OCI-M1 (cell line): ENCODE data around the gene NOTUM.
"Not testable (repeated sequence)": the region's sequence is repeated elsewhere in the genome, so short reads cannot be mapped to it uniquely, and the experiment has no call there.

Experiments used
- DNase-seq: peaks from one replicate; lab custom pipeline; 2025; lab: John Stamatoyannopoulos, UW

The NOTUM gene

DNA sequence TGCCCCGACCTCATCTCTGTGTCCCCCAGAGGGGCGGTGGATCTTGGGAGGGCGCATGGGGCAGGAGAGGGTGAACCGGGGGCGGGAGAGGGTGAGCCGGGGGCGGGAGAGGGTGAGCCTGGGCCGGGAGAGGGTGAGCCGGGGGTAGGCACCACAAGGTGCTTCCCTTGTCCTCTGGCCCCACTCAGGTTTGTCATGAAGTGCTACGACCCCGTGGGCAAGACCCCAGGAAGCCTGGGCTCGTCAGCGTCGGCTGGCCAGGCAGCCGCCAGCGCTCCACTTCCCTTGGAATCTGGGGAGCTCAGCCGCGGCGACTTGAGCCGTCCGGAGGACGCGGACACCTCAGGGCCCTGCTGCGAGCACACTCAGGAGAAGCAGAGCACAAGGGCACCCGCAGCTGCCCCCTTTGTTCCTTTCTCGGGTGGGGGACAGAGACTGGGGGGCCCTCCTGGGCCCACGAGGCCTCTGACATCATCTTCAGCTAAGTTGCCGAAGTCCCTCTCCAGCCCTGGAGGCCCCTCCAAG, 35.3 kb upstream of the NOTUM start:
- no peak for DNase-seq

DNA sequence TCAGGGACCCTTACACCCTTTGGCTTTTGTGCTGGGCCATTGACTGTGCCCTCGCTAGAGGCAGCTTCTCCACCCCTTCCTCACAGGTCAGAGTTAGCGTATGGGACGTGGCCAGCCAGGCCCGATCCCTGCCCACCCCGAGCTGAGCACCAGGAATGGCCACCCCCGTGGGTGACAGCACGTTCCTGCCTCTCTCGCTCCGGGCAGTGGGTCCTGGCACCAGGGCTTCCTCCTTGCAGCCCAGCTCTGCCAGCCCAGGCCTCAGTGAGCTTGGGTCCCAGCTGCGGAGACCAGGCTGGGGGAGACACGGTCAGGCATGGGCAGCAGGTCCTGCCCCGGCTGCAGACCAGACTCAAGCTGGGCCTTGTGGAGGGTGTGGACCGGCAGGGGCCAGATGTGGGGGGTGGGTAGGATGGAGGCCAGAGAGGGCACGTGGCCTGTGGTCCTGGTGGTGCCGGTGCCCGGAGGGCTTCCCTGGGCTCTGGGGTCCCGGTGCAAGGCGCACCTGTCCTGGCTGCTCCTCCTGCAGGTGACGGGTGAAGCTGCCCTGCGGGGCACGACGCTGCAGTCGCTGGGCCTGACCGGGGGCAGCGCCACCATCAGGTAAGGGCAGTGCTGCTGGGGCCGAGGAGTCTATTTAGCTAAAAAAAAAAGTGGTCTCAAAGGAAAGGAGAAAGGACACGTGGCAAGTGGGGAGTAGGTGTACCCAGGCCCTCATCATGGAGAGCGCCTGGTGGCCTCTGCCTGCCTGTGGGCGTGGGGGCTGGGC, 34.7 kb upstream of the NOTUM start:
- no peak for DNase-seq

DNA sequence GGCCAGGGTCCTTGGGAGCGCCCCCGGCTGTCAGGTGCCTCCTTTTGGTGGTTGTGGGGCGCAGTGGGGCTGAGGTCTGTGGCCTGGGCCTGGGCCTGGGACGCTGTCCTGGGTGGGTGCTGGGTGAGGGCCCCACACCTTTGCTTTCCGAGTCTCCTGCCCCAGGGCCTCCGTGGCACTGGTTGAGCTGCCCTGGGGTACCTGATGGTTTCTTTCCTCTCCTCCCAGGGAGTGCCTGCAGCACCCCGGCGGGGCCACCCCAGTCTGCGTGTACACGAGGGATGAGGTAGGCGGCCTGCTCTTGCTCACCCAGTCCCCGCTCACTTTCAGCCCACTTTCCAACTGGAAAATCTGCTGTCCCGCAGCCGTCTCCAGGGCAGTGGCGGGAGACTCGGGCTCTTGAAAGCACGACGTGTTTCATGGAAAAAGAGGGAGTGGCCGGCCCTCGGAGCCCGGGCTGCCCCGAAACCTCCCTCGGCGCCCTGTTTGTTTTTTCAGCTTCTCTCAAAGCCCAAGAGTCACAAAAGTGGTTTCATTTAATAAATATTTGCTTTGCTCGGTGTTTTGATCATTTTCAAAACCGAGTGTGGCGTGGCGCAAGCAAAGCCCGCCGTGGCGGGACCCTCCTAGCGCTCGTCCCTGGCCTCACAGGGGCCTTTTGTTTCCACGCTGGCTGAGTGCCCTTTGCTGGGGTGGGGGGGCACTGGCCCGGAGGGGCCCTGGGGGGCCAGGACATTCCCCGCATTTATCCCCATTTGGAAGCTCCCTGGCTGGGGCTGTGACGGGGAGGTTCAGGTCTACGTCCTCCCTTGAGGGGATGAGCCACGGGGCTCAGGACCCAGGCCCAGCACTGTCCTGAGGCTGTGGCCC, 33.8 kb upstream of the NOTUM start:
- DNase-seq, result no peak

DNA sequence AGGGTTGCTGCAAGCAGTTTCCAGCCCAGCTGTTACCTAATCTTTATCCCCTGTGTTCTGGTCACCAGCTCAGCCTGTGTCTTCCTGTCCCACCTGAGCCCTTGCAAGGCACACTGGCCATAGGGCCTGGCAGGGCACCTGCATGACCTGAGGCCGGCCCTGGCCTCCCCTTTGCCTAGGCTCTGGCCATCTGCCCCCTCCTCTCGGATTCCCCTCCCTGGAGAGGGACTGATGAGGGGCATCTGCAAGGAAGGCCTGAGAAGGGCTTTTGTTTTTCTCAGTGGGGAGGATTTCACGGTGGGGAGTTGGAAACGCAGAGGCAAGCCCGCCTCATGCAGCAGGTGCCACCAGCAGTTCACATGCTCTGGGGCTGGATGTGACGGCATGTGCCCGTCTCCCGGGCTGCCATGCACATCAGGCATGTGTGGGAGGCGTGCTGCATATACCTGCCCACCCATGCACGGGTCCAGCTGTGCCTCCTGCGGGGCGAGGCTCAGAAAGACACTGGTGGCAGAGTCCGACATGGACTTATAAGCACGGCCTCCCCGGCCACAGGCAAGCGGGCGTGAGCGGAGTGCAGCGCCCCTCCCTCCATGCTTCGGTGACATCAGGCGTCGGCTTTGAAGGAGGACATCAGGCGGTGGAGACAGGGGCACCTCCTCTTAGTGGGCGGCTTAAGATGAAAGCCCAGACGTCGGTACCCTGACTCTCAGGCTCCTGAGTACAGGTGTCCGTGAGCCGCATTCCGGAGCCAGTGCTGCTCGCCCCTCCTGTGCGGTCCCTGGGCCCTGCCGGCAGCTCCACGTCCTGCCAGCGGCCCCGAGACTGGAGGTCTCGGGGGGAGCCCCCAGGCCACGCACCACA, 33.0 kb upstream of the NOTUM start:
- DNase-seq, result no peak

DNA sequence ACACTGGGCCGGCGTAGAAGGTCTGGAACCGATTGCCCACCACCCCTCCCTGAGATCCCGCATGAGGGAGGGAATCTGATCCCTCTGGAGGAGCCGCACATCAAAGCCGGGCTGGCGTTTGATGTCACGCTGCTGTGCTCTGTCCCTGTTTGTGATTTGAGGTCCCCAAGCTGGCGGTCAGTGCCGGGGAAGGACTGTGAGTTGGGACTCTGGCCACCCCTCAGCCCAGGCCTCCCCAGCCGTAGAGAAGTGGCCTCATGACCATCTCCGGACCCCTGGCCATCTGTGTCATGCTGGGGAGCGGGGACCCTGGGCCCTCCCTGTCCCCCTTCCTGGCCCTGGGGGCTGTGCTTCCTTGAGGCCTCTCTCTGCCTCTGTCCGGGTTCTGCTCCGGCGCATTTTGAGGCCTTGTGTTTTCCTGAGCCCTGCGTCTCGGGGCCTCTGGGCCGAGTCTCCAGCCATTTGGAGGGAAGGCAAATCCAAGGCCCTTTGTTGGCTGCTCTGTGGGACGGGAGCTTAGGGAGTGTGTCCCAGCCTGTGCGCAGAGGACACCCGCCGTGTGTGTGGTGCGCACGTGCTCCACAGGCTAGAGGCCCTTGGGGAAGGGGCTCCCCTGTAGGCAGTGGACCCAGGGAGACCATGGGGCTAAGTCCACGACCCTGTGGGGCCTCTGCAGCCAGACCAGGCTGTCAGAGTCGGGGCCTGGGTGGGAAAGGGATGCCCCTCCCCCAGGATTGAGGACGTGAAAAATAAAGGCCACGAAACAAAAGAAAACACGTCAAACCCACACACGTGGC, 31.5 kb upstream of the NOTUM start:
- DNase-seq, result no peak

DNA sequence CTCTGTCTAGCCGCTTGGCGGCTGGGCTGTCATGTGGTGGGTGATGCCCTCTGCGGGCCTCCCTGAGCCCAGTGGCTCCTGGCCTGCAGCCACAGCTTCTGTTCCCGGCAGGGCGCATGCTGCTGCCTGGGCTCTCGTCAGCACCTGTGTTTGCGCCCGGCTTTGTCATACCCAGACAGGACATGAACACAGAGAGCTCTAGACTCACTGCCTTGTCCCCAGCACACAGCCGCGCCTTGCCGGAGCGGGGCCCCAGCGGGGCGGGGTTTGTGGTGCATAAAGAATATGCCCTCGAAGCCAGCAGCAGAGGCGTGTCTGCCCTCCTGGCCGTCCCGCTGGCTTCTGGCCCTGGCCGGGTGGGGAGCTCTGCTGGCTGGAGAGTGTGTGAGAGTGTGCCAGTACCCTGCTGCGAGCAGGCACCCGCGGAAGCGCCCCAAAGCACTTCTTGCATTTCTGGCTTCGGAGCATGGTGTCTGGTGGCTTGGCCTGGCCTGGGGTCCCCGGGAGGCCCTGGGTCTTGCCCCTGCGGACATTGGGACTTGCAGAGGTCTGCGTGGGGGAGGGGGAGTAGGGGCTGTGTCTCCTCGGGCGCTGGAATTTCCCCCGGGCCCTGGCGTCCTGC, 30.8 kb upstream of the NOTUM start:
- no peak for DNase-seq

DNA sequence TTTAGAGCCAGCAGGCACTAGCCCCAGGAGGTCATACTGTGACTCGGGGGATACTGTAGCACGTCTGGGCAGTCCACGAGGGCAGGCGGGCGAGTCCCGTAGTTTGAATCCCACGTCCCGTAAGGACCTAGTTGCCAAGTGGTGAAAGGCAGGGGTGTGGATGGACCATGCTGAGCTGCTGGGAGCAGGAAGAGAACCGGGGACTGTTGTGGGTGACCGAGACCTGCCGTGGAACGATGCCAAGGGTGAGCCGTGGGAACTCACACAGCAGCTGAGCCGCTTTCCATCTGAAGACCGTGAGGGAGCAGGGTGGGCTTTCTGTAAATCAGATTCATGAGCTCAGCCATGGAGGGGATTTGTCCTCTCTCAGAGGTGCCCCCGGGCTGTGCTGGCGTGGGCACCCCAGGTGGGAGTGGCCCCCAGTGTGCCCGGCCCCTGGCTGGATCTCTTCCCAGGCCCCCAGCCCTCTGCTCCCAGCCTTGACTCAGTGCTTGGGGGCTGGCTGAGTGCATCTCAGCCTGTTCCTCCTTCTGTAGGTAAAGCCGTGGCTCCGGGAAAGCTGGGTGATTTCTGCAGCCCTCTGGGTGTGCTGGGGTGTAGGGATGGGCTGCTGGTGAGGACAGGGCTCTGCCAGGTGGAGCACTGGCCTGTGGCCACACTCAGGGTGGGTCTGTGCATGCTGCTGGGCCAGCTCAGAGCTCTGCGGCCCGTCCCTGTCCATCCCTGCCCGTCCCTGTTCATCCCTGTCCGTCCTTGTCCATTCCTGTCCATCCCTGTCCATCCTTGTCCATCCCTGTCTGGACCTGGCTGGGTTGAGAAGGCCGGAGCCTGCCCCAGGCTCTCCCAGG, 30.1 kb upstream of the NOTUM start:
- no peak for DNase-seq

DNA sequence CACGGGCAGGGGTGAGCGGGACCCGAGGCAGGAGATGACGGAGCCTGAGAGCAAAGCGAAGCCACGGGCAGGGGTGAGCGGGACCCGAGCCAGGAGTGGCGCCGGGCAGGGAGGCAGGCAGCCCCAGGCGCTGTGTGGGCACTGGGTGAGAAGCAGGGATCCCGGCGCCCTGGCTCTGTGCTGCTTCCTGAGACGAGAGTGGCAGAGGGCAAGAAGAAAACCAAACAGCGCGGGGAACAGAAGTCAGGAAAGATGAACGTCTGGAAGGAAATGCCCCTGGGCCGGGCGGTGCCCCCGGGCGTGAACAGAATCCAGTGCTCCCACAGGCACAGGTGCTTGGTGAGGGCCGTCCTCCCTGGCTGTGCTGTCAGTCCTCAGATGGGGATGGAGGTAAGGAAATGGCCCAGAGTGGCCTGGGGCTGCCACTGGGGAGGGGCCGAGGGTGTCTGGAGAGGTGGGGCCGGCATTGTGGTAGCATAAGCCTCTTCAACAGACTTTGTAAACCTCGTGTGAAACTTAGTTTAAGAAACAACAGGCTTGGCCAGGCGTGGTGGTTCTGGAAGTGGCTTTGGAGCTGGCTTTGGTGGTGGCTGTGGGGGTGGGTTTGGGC, 26.3 kb upstream of the NOTUM start:
- DNase-seq, result no peak

DNA sequence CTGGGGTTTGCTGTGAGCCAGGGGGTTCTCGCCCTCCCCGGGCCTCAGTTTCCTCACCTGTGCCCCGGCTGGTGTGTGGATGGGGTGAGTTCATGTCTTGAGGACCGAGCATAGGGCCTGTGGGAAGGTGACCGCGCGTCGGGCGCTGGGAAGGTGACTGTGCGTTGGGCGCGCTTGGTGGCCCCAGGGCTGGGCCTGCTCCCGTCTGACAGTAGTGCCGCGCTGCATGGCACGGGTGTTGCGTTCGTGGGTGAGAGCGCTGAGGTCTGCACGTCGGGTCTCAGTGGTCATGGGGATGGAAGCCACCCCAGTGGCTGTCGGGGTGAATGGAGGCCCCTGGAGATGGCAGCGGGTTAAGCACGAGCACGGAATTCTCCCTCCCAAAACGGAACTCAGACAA, 25.6 kb upstream of the NOTUM start:
- DNase-seq, result no peak

DNA sequence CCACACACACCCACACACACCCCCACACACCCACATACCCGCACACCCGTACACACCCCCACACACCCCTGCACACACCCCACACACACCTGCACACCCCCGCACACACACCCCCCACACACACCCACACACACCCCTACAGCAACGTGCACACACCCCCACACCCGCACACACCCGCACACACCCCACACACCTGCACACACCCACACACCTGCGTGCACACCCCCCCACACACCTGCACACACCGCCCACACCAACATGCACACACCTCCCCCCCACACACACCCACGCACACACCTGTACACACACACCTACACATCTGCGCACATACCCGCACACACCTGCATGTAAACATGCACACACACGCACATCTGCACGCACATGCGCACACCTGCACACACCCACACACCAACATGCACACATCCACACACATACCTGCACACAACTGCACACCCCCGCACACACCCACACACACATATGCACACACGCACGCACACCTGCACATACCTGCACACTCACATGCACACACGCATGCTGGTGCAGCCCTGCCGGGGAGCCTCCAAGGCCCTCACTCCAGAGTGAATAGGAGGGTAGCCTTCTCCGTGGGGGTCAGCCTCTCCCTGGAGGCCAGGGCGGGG, 23.9 kb upstream of the NOTUM start:
- no peak for DNase-seq

DNA sequence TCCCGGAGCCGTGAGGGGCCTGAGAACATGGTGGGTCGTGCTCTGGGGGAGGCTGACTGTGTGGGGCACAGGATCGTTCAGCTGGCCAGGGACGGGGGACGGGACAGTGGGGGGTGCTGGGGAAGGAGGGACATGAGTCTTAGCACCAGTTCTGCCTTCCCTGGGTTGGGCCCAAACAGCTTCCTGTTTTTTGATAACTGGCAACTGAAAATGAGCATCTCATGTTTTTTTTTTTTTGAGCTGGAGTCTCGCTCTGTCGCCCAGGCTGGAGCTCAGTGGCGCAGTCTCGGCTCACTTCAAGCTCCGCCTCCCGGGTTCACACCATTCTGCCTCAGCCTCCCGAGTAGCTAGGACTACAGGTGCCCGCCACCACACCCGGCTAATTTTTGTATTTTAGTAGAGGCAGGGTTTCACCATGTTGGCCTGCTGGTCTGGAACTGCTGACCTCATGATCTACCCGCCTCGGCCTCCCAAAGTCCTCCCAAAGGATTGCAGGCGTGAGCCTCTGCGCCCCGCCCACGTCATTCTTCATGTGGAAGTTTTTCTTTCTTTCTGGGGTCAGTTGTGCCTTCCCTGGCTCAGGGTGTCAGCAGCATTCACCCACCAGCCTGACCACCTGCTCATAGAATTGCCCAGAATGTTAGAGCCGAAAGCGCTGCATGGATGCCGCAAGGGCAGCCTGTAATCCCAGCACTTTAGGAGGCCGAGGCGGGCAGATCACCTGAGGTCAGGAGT, 22.8 kb upstream of the NOTUM start:
- DNase-seq, result no peak

DNA sequence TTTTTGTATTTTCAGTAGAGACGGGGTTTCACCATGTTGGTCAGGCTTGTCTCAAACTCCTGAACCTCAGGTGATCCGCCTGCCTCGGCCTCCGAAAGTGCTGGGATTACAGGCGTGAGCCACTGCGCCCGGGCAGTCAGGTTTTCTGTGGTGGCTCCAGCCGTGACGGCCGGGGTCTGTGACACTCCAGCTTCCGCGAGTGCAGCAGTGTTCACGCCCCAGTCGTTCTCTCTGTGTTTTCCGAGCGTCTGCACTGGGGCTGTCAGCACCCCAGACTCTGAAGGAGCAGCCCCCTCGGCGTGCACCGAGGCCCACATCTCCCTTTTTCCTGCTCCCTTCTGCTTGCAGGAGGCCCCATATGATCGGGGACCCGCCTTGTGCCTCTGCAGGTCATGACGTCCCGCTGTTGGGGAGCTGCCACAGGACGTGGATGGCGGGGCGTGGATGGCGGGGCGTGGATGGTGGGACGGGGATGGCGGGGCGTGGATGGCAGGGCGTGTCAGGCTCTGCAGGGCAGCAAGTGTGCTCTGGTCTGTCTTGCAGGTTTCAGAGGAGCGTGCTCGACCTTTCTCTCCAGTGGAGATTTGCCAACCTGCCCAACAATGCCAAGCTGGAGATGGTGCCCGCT, 22.1 kb upstream of the NOTUM start:
- no peak for DNase-seq

DNA sequence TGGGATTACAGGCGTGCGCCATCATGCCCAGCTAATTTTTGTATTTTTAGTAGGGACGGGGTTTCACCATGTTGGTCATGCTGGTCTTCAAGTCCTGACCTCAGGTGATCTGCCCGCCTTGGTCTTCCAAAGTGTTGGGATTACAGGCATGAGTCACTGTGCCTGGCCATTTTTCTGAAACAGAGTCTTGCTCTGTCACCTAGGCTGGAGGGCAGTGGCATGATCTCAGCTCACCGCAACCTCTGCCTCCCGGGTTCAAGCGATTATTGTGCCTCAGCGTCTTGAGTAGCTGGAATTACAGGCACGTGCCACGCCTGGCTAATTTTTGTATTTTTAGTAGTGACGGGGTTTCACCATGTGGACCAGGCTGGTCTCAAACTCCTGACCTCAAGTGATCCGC, 20.5 kb upstream of the NOTUM start:
- DNase-seq, result not testable (repeated sequence)

DNA sequence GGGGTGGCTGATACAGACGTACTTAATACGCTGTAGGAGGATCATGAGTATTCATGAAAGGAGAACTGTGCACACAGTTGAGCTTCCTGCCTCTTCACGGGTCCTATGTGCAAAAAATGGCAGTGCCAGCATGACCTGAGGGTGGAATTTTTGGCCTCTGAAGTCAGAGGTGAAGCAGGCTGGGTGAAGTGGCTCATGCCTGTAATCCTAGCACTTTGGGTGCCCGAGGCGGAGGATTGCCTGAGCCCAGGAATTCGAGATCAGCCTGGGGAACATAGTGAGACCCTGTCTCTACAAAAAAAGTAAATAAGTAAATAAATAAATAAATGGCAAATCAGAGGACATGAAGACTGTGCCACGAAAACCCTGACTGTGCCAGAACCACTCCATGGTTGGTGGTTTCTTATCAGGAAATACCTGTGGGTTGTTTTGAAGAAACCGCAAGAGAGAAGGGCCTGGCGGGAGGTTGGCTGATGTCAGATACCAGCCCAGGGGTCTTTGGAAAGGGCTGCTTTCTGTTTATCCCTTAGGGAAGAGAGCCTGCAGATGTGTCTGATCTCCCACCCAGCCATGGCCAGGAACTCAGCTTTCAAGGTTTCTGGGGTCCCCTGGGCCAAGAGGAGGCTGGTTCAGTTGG, 19.8 kb upstream of the NOTUM start:
- DNase-seq, result peak; percentile 63

DNA sequence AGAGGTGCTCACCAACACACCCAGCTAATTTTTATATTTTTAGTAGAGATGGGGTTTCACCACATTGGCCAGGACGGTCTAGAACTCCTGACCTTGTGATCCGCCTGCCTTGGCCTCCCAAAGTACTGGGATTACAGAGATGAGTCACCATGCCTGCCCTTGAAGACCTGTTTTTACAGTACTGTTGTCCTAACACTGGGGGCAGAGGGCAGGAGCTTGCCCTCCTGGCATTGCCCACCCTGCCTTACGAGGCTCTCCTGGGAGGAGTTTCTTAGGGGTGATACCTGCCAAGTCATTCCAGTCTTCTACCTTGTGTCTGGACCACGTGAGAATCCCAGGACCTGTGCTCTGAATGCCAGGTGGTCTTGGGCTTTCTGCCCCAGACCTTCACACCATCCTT, 19.1 kb upstream of the NOTUM start:
- no peak for DNase-seq

DNA sequence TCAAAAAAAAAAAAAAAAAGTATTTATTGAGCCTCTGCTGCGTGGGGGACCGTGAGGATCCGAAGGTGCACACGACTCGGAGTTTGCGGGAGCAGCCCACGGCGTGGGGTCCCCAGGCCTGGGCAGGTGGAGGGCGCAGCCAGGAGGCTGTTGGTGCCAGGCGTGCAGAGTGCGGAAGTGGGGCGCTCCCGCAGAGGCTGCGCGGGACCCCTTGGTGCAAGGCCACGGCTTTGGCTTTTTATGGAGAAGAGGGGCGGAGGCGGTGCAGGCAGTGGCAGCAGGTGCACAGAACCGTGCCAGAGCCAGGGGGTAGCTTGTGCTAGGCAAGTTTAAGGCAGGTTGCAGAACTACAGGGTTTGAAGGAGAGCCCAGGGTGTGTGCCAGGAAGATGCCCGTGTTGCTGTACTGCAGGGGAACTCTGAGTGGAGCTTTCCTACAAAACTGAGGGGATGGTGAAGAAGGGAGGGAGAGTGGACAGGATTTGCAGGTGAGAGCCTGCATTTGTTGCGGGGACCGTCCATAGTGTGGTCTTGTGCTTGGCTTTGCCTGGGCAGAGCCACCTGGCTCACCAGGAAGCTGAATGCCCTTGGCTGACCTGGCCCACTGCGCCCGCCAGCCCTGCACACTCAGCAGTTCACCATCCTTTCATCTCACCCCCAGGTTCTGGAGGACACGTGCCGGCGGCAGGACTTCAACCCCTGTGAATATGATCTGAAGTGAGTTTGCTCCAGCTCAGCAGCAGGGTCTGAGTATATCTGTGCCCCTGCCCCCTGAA, 17.7 kb upstream of the NOTUM start:
- DNase-seq, result no peak
